ENCODE measurements around the gene PDE1C. TPM values are rescaled to one million over a fixed set of nuclear protein-coding genes. Genes with fewer than 3 reads are reported as not detected.

The PDE1C gene
- total and polyA plus RNA-seq, 2 experiments from 2014 or later, result 23.5 to 33.8 TPM

- Histone ChIP-seq H3K36me3 (ENCODE audit: low read depth) (0 out of 2 replicates have a peak, but pooled peaks cover 6% of the 10 kb centered on the region), H3K79me2 (ENCODE audit: insufficient read depth) (peaks cover 25% of the 10 kb centered on the region), H3K27ac (peak overlapping the region; percentile 51), H3K9me2 (ENCODE audit: insufficient read depth) (no peaks in the 10 kb centered on the region), H3K4me3 (no peak overlapping the region), H3K9me3 (ENCODE audit: low read depth) (no peaks in the 10 kb centered on the region), H3K4me2 (ENCODE audit: unreplicated experiment) (peak overlapping the region; percentile 11), H2AFZ (no peak overlapping the region), H3K27me3 (replicated peaks; ENCODE audit: insufficient read depth) (no peaks in the 10 kb centered on the region), H4K20me1 (ENCODE audit: insufficient read depth) (no peaks in the 10 kb centered on the region), H3K4me1 (ENCODE audit: insufficient read depth) (peaks cover 14% of the 10 kb centered on the region; the same call in 1 of the 2 replicates), H3F3A (ENCODE audit: insufficient read depth) (no peaks in the 10 kb centered on the region), H3K9ac (no peak overlapping the region)
- in situ Hi-C loops (cut with MboI), result no loop called here
- WGBS, 2 experiments (ENCODE audit: low coverage in 1 of 2, low lambda C conversion rate in 2 of 2, missing lambda C conversion rate in 2 of 2), result 6 to 8% methylated on average over 3 of the region's 3 CpGs
- peak; percentile 78 for DNase-seq
- TF ChIP-seq EZH2phosphoT487 (IDR thresholded peaks at IDR 0.05; ENCODE audit: insufficient read depth, low read depth) (no peak), EZH2 (IDR thresholded peaks at IDR 0.05; ENCODE audit: insufficient read depth, poor library complexity, severe bottlenecking) (no peak)
These were observed 26.5 kb downstream of the PDE1C start for GRCh38 chr7:32043688-32044087.

DNA sequence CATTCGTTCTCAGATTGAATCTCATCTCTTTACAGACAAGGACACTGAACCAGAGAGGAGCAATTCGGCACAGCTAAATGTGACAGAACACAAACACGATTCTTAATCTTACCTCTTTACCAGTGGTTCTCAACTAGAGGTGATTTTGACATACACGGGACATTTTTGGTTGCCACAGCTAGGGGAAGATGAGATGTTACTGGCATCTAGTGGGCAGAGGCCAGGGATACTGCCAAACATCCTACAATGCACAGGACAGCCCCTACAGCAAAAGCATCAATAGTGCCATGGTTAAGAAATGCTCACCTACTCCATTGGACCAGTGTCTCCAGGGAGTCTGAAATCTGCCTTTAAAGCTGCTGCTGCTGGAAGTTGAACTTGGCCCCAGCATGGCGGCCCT, 27.3 kb downstream of the PDE1C start:
- Histone ChIP-seq H3K4me2 (ENCODE audit: unreplicated experiment) (no peak overlapping the region), H3K27ac (0 out of 2 replicates have a peak overlapping the region, but pooled peaks have one; percentile 51), H3K4me3 (no peak overlapping the region), H3K36me3 (ENCODE audit: low read depth) (no peaks in the 10 kb centered on the region), H3K9ac (no peak overlapping the region), H4K20me1 (ENCODE audit: insufficient read depth) (no peaks in the 10 kb centered on the region), H3K79me2 (ENCODE audit: insufficient read depth) (peaks cover 25% of the 10 kb centered on the region), H3F3A (ENCODE audit: insufficient read depth) (no peaks in the 10 kb centered on the region), H2AFZ (no peak overlapping the region), H3K9me3 (ENCODE audit: low read depth) (no peaks in the 10 kb centered on the region), H3K27me3 (replicated peaks; ENCODE audit: insufficient read depth) (no peaks in the 10 kb centered on the region), H3K9me2 (ENCODE audit: insufficient read depth) (no peaks in the 10 kb centered on the region), H3K4me1 (ENCODE audit: insufficient read depth) (peaks cover 14% of the 10 kb centered on the region; the same call in 1 of the 2 replicates)
- no peak for TF ChIP-seq EZH2 (IDR thresholded peaks at IDR 0.05; ENCODE audit: insufficient read depth, poor library complexity, severe bottlenecking)
- TF ChIP-seq EZH2phosphoT487 (IDR thresholded peaks at IDR 0.05; ENCODE audit: insufficient read depth, low read depth), result no peak
- 5 to 19% methylated on average over 5 of the region's 5 CpGs for WGBS, 2 experiments (ENCODE audit: low coverage in 1 of 2, low lambda C conversion rate in 2 of 2, missing lambda C conversion rate in 2 of 2)
- in situ Hi-C loops (cut with MboI), result no loop called here
- no peak for DNase-seq

DNA sequence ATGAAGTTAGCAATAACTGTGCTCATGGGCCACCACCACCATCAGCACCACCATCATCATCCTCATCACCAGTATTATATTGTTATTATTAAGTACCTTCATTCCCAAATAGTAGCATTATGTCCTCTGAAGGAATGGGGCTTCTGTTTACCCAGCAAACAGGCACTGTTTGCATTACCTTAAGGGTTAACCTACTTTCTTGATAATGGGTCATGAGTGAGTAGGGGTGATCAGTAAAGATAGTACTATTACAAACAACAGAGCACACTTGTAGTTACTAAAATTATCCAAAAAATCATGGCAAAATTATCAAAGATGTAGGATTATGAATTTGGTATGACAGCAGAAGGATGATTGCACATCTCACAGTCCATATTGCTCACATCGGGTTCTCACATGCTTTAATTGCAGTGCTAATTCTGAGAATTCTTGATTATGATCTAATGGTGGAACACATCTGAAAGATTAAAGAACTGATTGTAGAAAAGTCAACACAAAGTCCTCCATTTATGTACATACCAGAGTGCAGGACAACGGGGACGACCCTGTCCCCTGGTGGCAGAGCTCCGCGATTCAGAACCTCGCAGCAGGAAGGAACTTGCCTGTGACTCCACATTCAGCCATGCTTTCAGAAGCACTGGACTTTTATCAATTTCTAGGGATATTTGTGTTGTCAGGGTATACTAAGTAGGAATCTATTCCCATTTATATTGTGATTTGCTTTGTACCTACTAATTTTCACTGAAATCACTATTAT, 31.0 kb downstream of the PDE1C start:
- Histone ChIP-seq H3K4me2 (ENCODE audit: unreplicated experiment) (no peak overlapping the region), H3K36me3 (ENCODE audit: low read depth) (no peaks in the 10 kb centered on the region), H3K9me2 (ENCODE audit: insufficient read depth) (no peaks in the 10 kb centered on the region), H3K79me2 (ENCODE audit: insufficient read depth) (peaks cover 28% of the 10 kb centered on the region), H3K27ac (no peak overlapping the region), H4K20me1 (ENCODE audit: insufficient read depth) (no peaks in the 10 kb centered on the region), H3K27me3 (replicated peaks; ENCODE audit: insufficient read depth) (no peaks in the 10 kb centered on the region), H3K4me3 (no peak overlapping the region), H3F3A (ENCODE audit: insufficient read depth) (peaks cover 6% of the 10 kb centered on the region; the same call in 1 of the 2 replicates), H2AFZ (no peak overlapping the region), H3K9ac (no peak overlapping the region), H3K9me3 (ENCODE audit: low read depth) (no peaks in the 10 kb centered on the region), H3K4me1 (ENCODE audit: insufficient read depth) (peaks cover 36% of the 10 kb centered on the region)
- in situ Hi-C loops (cut with MboI), result no loop called here
- no peak for DNase-seq
- WGBS, 2 experiments (ENCODE audit: low coverage in 1 of 2, low lambda C conversion rate in 2 of 2, missing lambda C conversion rate in 2 of 2), result 55 to 64% methylated on average over 6 of the region's 6 CpGs
- TF ChIP-seq EZH2phosphoT487 (IDR thresholded peaks at IDR 0.05; ENCODE audit: insufficient read depth, low read depth) (no peak), EZH2 (IDR thresholded peaks at IDR 0.05; ENCODE audit: insufficient read depth, poor library complexity, severe bottlenecking) (no peak)

DNA sequence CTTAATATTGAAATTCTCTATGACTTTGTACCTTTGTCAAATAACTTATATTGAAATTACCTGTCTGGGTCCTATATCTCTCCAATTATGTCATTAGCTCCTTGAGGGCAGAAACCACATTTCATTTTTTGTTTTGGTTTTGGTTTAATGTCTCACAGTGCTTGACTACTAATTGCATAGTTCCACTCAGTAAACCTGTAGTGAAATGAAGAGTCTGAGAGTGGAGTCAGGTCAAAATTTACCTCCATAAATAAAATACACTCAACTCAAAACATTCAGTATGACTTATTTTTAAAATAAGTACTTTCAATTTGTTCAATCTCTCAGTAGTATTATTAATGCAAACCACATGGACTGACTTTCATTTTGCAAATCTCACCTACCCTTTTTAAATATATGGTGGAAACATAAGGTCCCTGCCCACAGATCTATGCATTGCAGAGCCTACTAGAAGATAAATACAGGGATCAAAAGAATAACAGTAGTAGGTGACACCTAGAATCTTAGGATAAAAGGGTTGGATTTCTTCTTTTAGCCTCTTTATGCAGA, 32.5 kb downstream of the PDE1C start:
- Histone ChIP-seq H3F3A (ENCODE audit: insufficient read depth) (peaks cover 6% of the 10 kb centered on the region; the same call in 1 of the 2 replicates), H3K9ac (no peak overlapping the region), H3K79me2 (ENCODE audit: insufficient read depth) (peaks cover 33% of the 10 kb centered on the region), H3K36me3 (ENCODE audit: low read depth) (no peaks in the 10 kb centered on the region), H3K9me2 (ENCODE audit: insufficient read depth) (no peaks in the 10 kb centered on the region), H3K9me3 (ENCODE audit: low read depth) (no peaks in the 10 kb centered on the region), H3K27me3 (replicated peaks; ENCODE audit: insufficient read depth) (no peaks in the 10 kb centered on the region), H3K27ac (no peak overlapping the region), H2AFZ (no peak overlapping the region), H3K4me1 (ENCODE audit: insufficient read depth) (peaks cover 25% of the 10 kb centered on the region), H3K4me2 (ENCODE audit: unreplicated experiment) (no peak overlapping the region), H4K20me1 (ENCODE audit: insufficient read depth) (no peaks in the 10 kb centered on the region), H3K4me3 (no peak overlapping the region)
- in situ Hi-C loops (cut with MboI), result no loop called here
- DNase-seq, result no peak
- TF ChIP-seq EZH2 (IDR thresholded peaks at IDR 0.05; ENCODE audit: insufficient read depth, poor library complexity, severe bottlenecking) (no peak), EZH2phosphoT487 (IDR thresholded peaks at IDR 0.05; ENCODE audit: insufficient read depth, low read depth) (no peak)

Data from GM23248 (cell line).